Sigmoid colon (tissue), 7 donors: ENCODE data around the gene LRRC52. TPM values are rescaled to one million over a fixed set of nuclear protein-coding genes. Genes with fewer than 3 reads are reported as not detected.

Experiments used
- DNase-seq: peaks from one replicate; pipeline ENCODE4 v3.0.0-alpha.2; 2019
- H3K27ac ChIP-seq, 4 donors: fragments of 200-600 bp; sonication (generic); one replicate each; pipeline ENCODE4 v1.5.1; 2016 to 2019; ENCODE audit warnings: mild to moderate bottlenecking in 1 of 4
- H3K27me3 ChIP-seq, 3 donors: fragments of 200-600 bp; sonication (generic); one replicate each; pipeline ENCODE4 v1.5.1; 2019; ENCODE audit warnings: mild to moderate bottlenecking in 1 of 3
- H3K36me3 ChIP-seq, 4 donors: fragments of 200-600 bp; sonication (generic); one replicate each; pipeline ENCODE4 v1.5.1; 2016 to 2019
- H3K4me1 ChIP-seq, 4 donors: fragments of 200-600 bp; sonication (generic); one replicate each; pipeline ENCODE4 v1.5.1; 2017 to 2019
- H3K4me3 ChIP-seq, 4 donors: fragments of 200-600 bp; sonication (generic); one replicate each; pipeline ENCODE4 v1.5.1; 2017 to 2019; ENCODE audit warnings: mild to moderate bottlenecking in 2 of 4, moderate library complexity in 1 of 4
- H3K9me3 ChIP-seq, 4 donors: fragments of 200-600 bp in 3 of 4; sonication (generic) in 3 of 4; one replicate each; pipeline versions ENCODE4 v1.5.1 to v1.6.1; 2013 to 2019
- CTCF ChIP-seq, 4 experiments: fragments of 450-650 bp in 3 of 4; fragments of 200-600 bp in 1 of 4; IDR thresholded peaks; one replicate each; pipeline ENCODE4 v1.5.1; 2016 to 2019; ENCODE audit warnings: antibody characterized with exemption in 4 of 4, mild to moderate bottlenecking in 3 of 4, moderate library complexity in 2 of 4
- EP300 ChIP-seq, 4 donors: sonication (generic); formaldehyde crosslinking; IDR thresholded peaks; one replicate each; pipeline ENCODE4 v1.6.1; 2017; ENCODE audit warnings: antibody characterized with exemption in 4 of 4
- POLR2A ChIP-seq, 2 donors: fragments of 450-650 bp; IDR thresholded peaks; one replicate each; pipeline ENCODE4 v1.6.1; 2016; ENCODE audit warnings: antibody characterized with exemption in 2 of 2, mild to moderate bottlenecking in 2 of 2, moderate library complexity in 2 of 2
- POLR2AphosphoS5 ChIP-seq, 4 donors: sonication (generic); formaldehyde crosslinking; IDR thresholded peaks; one replicate each; pipeline ENCODE4 v1.6.1; 2017; ENCODE audit warnings: antibody characterized with exemption in 4 of 4
- WGBS, 2 donors: extraction: QIAGEN DNeasy Blood & Tissue Kit; methylation state at CpG; one replicate each; pipeline ENCODE4 v1.1.7; 2013; 5-methylcytosine and 5-hydroxymethylcytosine counted together
- intact Hi-C: fragments of 100-400 bp; cut with DNase I; formaldehyde crosslinking; loops from one replicate; pipeline ENCODE4 v1.15.1; 2023
- polyA plus RNA-seq, 3 donors: library from polyadenylated mRNA; stranded (reverse); fragments of 200-250 nt; gene quantifications; one replicate each; pipeline ENCODE4 v1.2.3, GENCODE V29; 2013
- total RNA-seq, 4 donors: library from RNA; depleted of rRNA; stranded (reverse); fragments of >200 nt; gene quantifications; one replicate each; pipeline ENCODE4 v1.1.0, GENCODE V29; 2016
- donor health status: healthy with polysubstance abuse.
- donor health status: Bipolar disorder and iron deficiency.
- donor health status: healthy.

The LRRC52 gene
- total and polyA plus RNA-seq, 7 donors = not detected

GRCh38 chr1:165542647-165543046 lies 1.2 kb upstream of the LRRC52 start:
- Histone ChIP-seq H3K9me3 (no peaks in the 10 kb centered on the region), H3K27me3 (peaks cover 0 to 7% (median 0%) of the 10 kb centered on the region in 3 donors), H3K4me3 (no peak overlapping the region), H3K36me3 (no peaks in the 10 kb centered on the region), H3K27ac (no peak overlapping the region), H3K4me1 (peaks cover 0 to 6% (median 0%) of the 10 kb centered on the region in 4 donors)
- no peak for DNase-seq
- TF ChIP-seq POLR2AphosphoS5 (IDR thresholded peaks at IDR 0.05) = no peak
- TF ChIP-seq CTCF (IDR thresholded peaks at IDR 0.05) = no peak
- no peak for TF ChIP-seq POLR2A (IDR thresholded peaks at IDR 0.05)
- no peak for TF ChIP-seq EP300 (IDR thresholded peaks at IDR 0.05)
- WGBS, 2 donors = 0% methylated on average over 1 of the region's 1 CpG
- intact Hi-C loops = no loop called here

- Histone ChIP-seq H3K27me3 (peaks cover 0 to 7% (median 0%) of the 10 kb centered on the region in 3 donors), H3K4me1 (peaks cover 0 to 6% (median 0%) of the 10 kb centered on the region in 4 donors), H3K9me3 (no peaks in the 10 kb centered on the region), H3K36me3 (no peaks in the 10 kb centered on the region), H3K4me3 (no peak overlapping the region), H3K27ac (no peak overlapping the region)
- intact Hi-C loops = no loop called here
- DNase-seq = no peak
- TF ChIP-seq POLR2A (IDR thresholded peaks at IDR 0.05) (no peak), CTCF (IDR thresholded peaks at IDR 0.05) (no peak), EP300 (IDR thresholded peaks at IDR 0.05) (no peak), POLR2AphosphoS5 (IDR thresholded peaks at IDR 0.05) (no peak)
These were observed 1.2 kb downstream of the LRRC52 start for GRCh38 chr1:165544996-165545395.

GRCh38 chr1:165545974-165546373 lies 2.2 kb downstream of the LRRC52 start:
- intact Hi-C loops = no loop called here
- Histone ChIP-seq H3K27me3 (peaks cover 0 to 7% (median 0%) of the 10 kb centered on the region in 3 donors), H3K27ac (no peak overlapping the region), H3K4me1 (peaks cover 0 to 6% (median 0%) of the 10 kb centered on the region in 4 donors), H3K4me3 (no peak overlapping the region), H3K9me3 (no peaks in the 10 kb centered on the region), H3K36me3 (no peaks in the 10 kb centered on the region)
- 48 to 54% methylated on average over 2 of the region's 2 CpGs for WGBS, 2 donors
- no peak for DNase-seq
- TF ChIP-seq POLR2AphosphoS5 (IDR thresholded peaks at IDR 0.05) (no peak), POLR2A (IDR thresholded peaks at IDR 0.05) (no peak), EP300 (IDR thresholded peaks at IDR 0.05) (no peak), CTCF (IDR thresholded peaks at IDR 0.05) (no peak)

- intact Hi-C loops = no loop called here
- Histone ChIP-seq H3K36me3 (no peaks in the 10 kb centered on the region), H3K27me3 (no peaks in the 10 kb centered on the region), H3K4me3 (no peak overlapping the region), H3K9me3 (no peaks in the 10 kb centered on the region), H3K27ac (no peak overlapping the region), H3K4me1 (no peaks in the 10 kb centered on the region)
- no peak for TF ChIP-seq CTCF (IDR thresholded peaks at IDR 0.05)
- TF ChIP-seq EP300 (IDR thresholded peaks at IDR 0.05) = no peak
- no peak for TF ChIP-seq POLR2AphosphoS5 (IDR thresholded peaks at IDR 0.05)
- TF ChIP-seq POLR2A (IDR thresholded peaks at IDR 0.05) = no peak
- no peak for DNase-seq
- 84 to 88% methylated on average over 2 of the region's 2 CpGs for WGBS, 2 donors
These were observed 6.2 kb downstream of the LRRC52 start for GRCh38 chr1:165549973-165550372.

- Histone ChIP-seq H3K27me3 (no peaks in the 10 kb centered on the region), H3K4me3 (no peak overlapping the region), H3K27ac (no peak overlapping the region), H3K36me3 (no peaks in the 10 kb centered on the region), H3K4me1 (no peaks in the 10 kb centered on the region), H3K9me3 (no peaks in the 10 kb centered on the region)
- no peak for TF ChIP-seq POLR2A (IDR thresholded peaks at IDR 0.05)
- TF ChIP-seq CTCF (IDR thresholded peaks at IDR 0.05) = no peak
- no peak for TF ChIP-seq POLR2AphosphoS5 (IDR thresholded peaks at IDR 0.05)
- no peak for TF ChIP-seq EP300 (IDR thresholded peaks at IDR 0.05)
- DNase-seq = no peak
- WGBS, 2 donors = 74 to 85% methylated on average over 3 of the region's 3 CpGs
- intact Hi-C loops = no loop called here
These were observed 7.7 kb downstream of the LRRC52 start for GRCh38 chr1:165551469-165551868.
